K562 (cell line): Measurements from ENCODE around the gene ARHGEF25. TPM values are rescaled to one million over a fixed set of nuclear protein-coding genes. Genes with fewer than 3 reads are reported as not detected.
A peak's percentile ranks its signal among the peaks of the same experiment; 100 is the strongest.

Experiments
- ATAC-seq: fragments of 200-7000 bp; cut with Tn5 transposase; 3 replicates; pipeline ENCODE4 v1.9.1; 2020; ENCODE audit warnings: moderate library complexity
- BruUV-seq: library from RNA; stranded (reverse); fragments of 400-500 nt; replicated peaks from 2 replicates; lab custom pipeline; 2021; lab: Mats Ljungman, UMichigan
- CTCF ChIA-PET: fragments of 300-600 bp; formaldehyde crosslinking; extraction: SDS; loops from one replicate; lab custom pipeline; 2021; ENCODE audit warnings: low intra/inter-chr PET ratio; lab: Yijun Ruan, JAX
- POLR2A ChIA-PET: fragments of 300-600, 350-650 bp; sonication (Branson Sonifier 250); formaldehyde crosslinking; extraction: SDS; loops from one replicate; lab custom pipeline; 2021; ENCODE audit warnings: antibody characterized with exemption, inconsistent platforms; lab: Yijun Ruan, JAX
- DNase-seq, 4 experiments: peaks; one replicate each; pipeline versions ENCODE4 v3.0.0 to v3.0.0-alpha.2; 2011 to 2018; ENCODE audit warnings: low spot score in 3 of 4, mixed read lengths in 3 of 4; ENCODE audit errors: extremely low read depth in 1 of 4
- FAIRE-seq: peaks from 2 replicates; lab custom pipeline; 2011; peaks lifted over from hg19 to GRCh38; lab: Jason Lieb, UNC
- H2AFZ ChIP-seq: 2 replicates; pipeline ENCODE4 v1.6.0; 2011; ENCODE audit warnings: low read depth, low read length, control low read depth, inconsistent platforms
- H3K27ac ChIP-seq: fragments of 200-600 bp; 3 replicates; pipeline ENCODE4 v1.8.0; 2011; ENCODE audit warnings: low read depth, mild to moderate bottlenecking, control low read depth, inconsistent platforms, low read length, moderate library complexity, mixed read lengths; ENCODE audit errors: extremely low read depth
- H3K27me3 ChIP-seq, 2 experiments: fragments of 300-600 bp in 1 of 2; 2 replicates in 1 of 2; 3 replicates in 1 of 2; pipeline versions ENCODE4 v1.6.0 to v1.8.0; 2011; ENCODE audit warnings: inconsistent platforms in 2 of 2, low read length in 2 of 2, mild to moderate bottlenecking in 1 of 2, mixed read lengths in 1 of 2, moderate library complexity in 1 of 2; ENCODE audit not compliant: control insufficient read depth in 2 of 2, insufficient read depth in 2 of 2
- H3K36me3 ChIP-seq: fragments of 300-600 bp; 3 replicates; pipeline ENCODE4 v1.8.0; 2011; ENCODE audit warnings: mild to moderate bottlenecking, low read length, inconsistent platforms; ENCODE audit not compliant: control insufficient read depth, insufficient read depth
- H3K4me1 ChIP-seq, 2 experiments: fragments of 200-600 bp in 1 of 2; replicated peaks in 1 of 2; 2 replicates in 1 of 2; 3 replicates in 1 of 2; pipeline versions ENCODE4 v1.5.1 to v1.8.0; 2011; ENCODE audit warnings: inconsistent platforms in 2 of 2, low read length in 2 of 2, mild to moderate bottlenecking in 1 of 2, mixed read lengths in 1 of 2, moderate library complexity in 1 of 2; ENCODE audit not compliant: control insufficient read depth in 2 of 2, insufficient read depth in 2 of 2
- H3K4me2 ChIP-seq: 2 replicates; pipeline ENCODE4 v1.6.1; 2011; ENCODE audit warnings: low read length, control low read depth, inconsistent platforms, mixed read lengths; ENCODE audit not compliant: insufficient read depth
- H3K4me3 ChIP-seq: fragments of 200-600 bp; sonication (generic), shearing (Covaris generic); 2 replicates; pipeline ENCODE4 v1.5.1; 2016; ENCODE audit warnings: control low read depth, inconsistent platforms
- H3K79me2 ChIP-seq: fragments of 200-600 bp; 3 replicates; pipeline ENCODE4 v1.8.0; 2011; ENCODE audit warnings: low read length, inconsistent platforms; ENCODE audit not compliant: control insufficient read depth, insufficient read depth
- H3K9ac ChIP-seq, 2 experiments: 2 replicates each; pipeline versions ENCODE4 v1.6.0 to v1.6.1; 2011; ENCODE audit warnings: low read depth in 2 of 2, low read length in 2 of 2, control low read depth in 1 of 2, inconsistent platforms in 1 of 2, mild to moderate bottlenecking in 1 of 2, mixed read lengths in 1 of 2; ENCODE audit not compliant: insufficient read depth in 1 of 2
- H3K9me1 ChIP-seq: one replicate; pipeline ENCODE4 v1.6.0; 2011; ENCODE audit warnings: inconsistent platforms, mild to moderate bottlenecking, low read length, moderate library complexity; ENCODE audit not compliant: control insufficient read depth, insufficient read depth
- H3K9me3 ChIP-seq: replicated peaks from 2 replicates; pipeline ENCODE4 v1.5.1; 2011; ENCODE audit warnings: low read depth, low read length, inconsistent platforms; ENCODE audit not compliant: control insufficient read depth, insufficient read depth
- H4K20me1 ChIP-seq: replicated peaks from 2 replicates; pipeline ENCODE4 v1.6.1; 2011; ENCODE audit warnings: low read length, inconsistent platforms, mixed read lengths; ENCODE audit not compliant: control insufficient read depth, insufficient read depth
- AFF4 ChIP-seq: sonication (generic); formaldehyde crosslinking; IDR thresholded peaks from 2 replicates; pipeline ENCODE4 v1.8.0; 2023; ENCODE audit warnings: mild to moderate bottlenecking, missing genetic modification reagents
- HBP1 ChIP-seq: fragments of 450-650 bp; formaldehyde crosslinking; IDR thresholded peaks from 2 replicates; pipeline ENCODE4 v1.4.0; 2022; ENCODE audit warnings: missing genetic modification characterization
- MED1 ChIP-seq: sonication (generic); formaldehyde crosslinking; IDR thresholded peaks from 2 replicates; pipeline ENCODE4 v1.8.1; 2023; ENCODE audit warnings: missing genetic modification reagents, borderline replicate concordance
- MEF2D ChIP-seq: conservative IDR thresholded peaks from 2 replicates; pipeline ENCODE4 v1.6.1; 2016; ENCODE audit warnings: low read depth, missing genetic modification characterization, missing compliant biosample characterization
- NKRF ChIP-seq: fragments of 450-650 bp; IDR thresholded peaks from 2 replicates; pipeline ENCODE4 v1.6.1; 2016; ENCODE audit warnings: borderline replicate concordance
- POLR3G ChIP-seq: IDR thresholded peaks from 2 replicates; pipeline ENCODE4 v1.6.1; 2011; ENCODE audit not compliant: insufficient read length, insufficient replicate concordance; ENCODE audit errors: extremely low read depth
- PTBP1 ChIP-seq: fragments of 200-400 bp; formaldehyde crosslinking; IDR thresholded peaks from 2 replicates; pipeline ENCODE4 v1.6.1; 2017; ENCODE audit warnings: low read depth, low read length
- RFX5 ChIP-seq: IDR thresholded peaks from 2 replicates; pipeline ENCODE4 v1.6.1; 2011; ENCODE audit warnings: low read depth, mild to moderate bottlenecking, improper control_type of control experiment, low read length
- SRF ChIP-seq, 2 experiments: fragments of 250-450, 450-650 bp in 1 of 2; sonication (Bioruptor Pico) in 1 of 2; sonication (generic) in 1 of 2; formaldehyde crosslinking; IDR thresholded peaks; 2 replicates each; pipeline versions ENCODE4 v1.5.0 to v1.5.1; 2020 to 2022; ENCODE audit warnings: mild to moderate bottlenecking in 1 of 2, missing genetic modification reagents in 1 of 2
- THRAP3 ChIP-seq: fragments of 450-650 bp; IDR thresholded peaks from 2 replicates; pipeline ENCODE4 v1.6.1; 2016; ENCODE audit warnings: mild to moderate bottlenecking, inconsistent platforms, borderline replicate concordance
- ZNF174 ChIP-seq: fragments of 250-450 bp; sonication (Bioruptor Pico); IDR thresholded peaks from 2 replicates; pipeline ENCODE4 v1.4.0; 2020; ENCODE audit warnings: mild to moderate bottlenecking
- ZNF274 ChIP-seq: IDR thresholded peaks from 2 replicates; pipeline ENCODE4 v1.6.1; 2011; ENCODE audit warnings: low read depth, mild to moderate bottlenecking, low read length, moderate library complexity, borderline replicate concordance
- ZNF3 ChIP-seq: fragments of 250-450 bp; sonication (Bioruptor Pico); IDR thresholded peaks from 2 replicates; pipeline ENCODE4 v1.5.0; 2021; ENCODE audit warnings: mild to moderate bottlenecking, moderate library complexity
- ZNF311 ChIP-seq: fragments of 250-450 bp; sonication (Bioruptor Pico); IDR thresholded peaks from 2 replicates; pipeline ENCODE4 v1.4.0; 2020; ENCODE audit warnings: mild to moderate bottlenecking, moderate library complexity
- ZNF584 ChIP-seq: fragments of 200-800 bp; sonication (Bioruptor generic); IDR thresholded peaks from 2 replicates; pipeline ENCODE4 v1.6.1; 2016; ENCODE audit warnings: low read depth, mild to moderate bottlenecking, missing genetic modification characterization, missing compliant biosample characterization
- ZNF707 ChIP-seq: fragments of 250-450 bp; sonication (Bioruptor Pico); conservative IDR thresholded peaks from 2 replicates; pipeline ENCODE4 v1.8.0; 2022; ENCODE audit warnings: inconsistent platforms, mild to moderate bottlenecking, moderate library complexity
- ZNF75A ChIP-seq: fragments of 450-650 bp; formaldehyde crosslinking; IDR thresholded peaks from 2 replicates; pipeline ENCODE4 v1.4.0; 2020; ENCODE audit warnings: mild to moderate bottlenecking
- whole genome bisulfite sequencing: fragments of 100-300 bp; shearing (Covaris generic); methylation state at CpG from one replicate; pipeline ENCODE4 v1.1.6; 2016; ENCODE audit warnings: low coverage, mixed read lengths; ENCODE audit not compliant: insufficient coverage; ENCODE audit errors: missing lambda C conversion rate; 5-methylcytosine and 5-hydroxymethylcytosine counted together
- in situ Hi-C: fragments of 300-500 bp; cut with MboI; formaldehyde crosslinking; loops from 4 replicates; pipeline ENCODE4 v1.15.0; 2018; ENCODE audit warnings: inconsistent platforms, mixed read lengths
- intact Hi-C: fragments of 100-400 bp; cut with micrococcal nuclease; formaldehyde crosslinking; loops from 2 replicates; pipeline ENCODE4 v1.14.2; 2022
- polyA plus RNA-seq, 8 experiments: library from polyadenylated mRNA; depleted of rRNA in 4 of 8; stranded (reverse) in 5 of 8; unstranded in 3 of 8; fragments of >200 nt; fragmentation: Nextera tagmentation in 2 of 8; fragmentation: Illumina TruSeq in 1 of 8; extraction: Ambion mirVana in 2 of 8; extraction: Trizol in 1 of 8; gene quantifications; 2 replicates each; pipeline versions ENCODE4 v1.2.1 to v1.2.3, GENCODE V29; 2011 to 2014; ENCODE audit warnings: inconsistent platforms in 1 of 8, missing spikeins in 1 of 8
- total RNA-seq, 7 experiments: library from RNA; depleted of rRNA in 6 of 7; stranded (reverse); fragments of >200 nt in 6 of 7; fragmentation: Illumina TruSeq in 2 of 7; extraction: Trizol in 2 of 7; gene quantifications; 2 replicates each; pipeline versions ENCODE4 v1.2.1 to v1.2.3, GENCODE V29; 2011 to 2021; ENCODE audit warnings: low replicate concordance in 1 of 7

ARHGEF25 gene
- total and polyA plus RNA-seq, 9 of the 15 experiments (the other 6 are each of a cell fraction or from before 2014, with no cell fraction given), result 0.13 to 17.3 (median 11.6) TPM

- no peaks in the 10 kb centered on the region for H3K9me3 ChIP-seq
- no peaks in the 10 kb centered on the region for H3K27me3 ChIP-seq
- FAIRE-seq (peak; percentile 48), DNase-seq (no peak), ATAC-seq (no peak)
- no peak overlapping the region for H3K4me3 ChIP-seq
- H3K4me1 ChIP-seq, result peaks cover 29 to 38% of the 10 kb centered on the region in 2 experiments
- in situ Hi-C loops (no loop called here), intact Hi-C loops (no loop called here)
- H2AFZ ChIP-seq, result peak overlapping the region; percentile 58
- WGBS, result 47% methylated on average over 2 of the region's 2 CpGs
- CTCF ChIA-PET, result no interaction called here
- no peak overlapping the region for H3K27ac ChIP-seq
- 0 out of 4 replicates have a peak overlapping the region, but pooled peaks of 1 of the 2 experiments have one; percentile 14 for H3K9ac ChIP-seq
- no peaks in the 10 kb centered on the region for H3K79me2 ChIP-seq
- H3K9me1 ChIP-seq, result no peaks in the 10 kb centered on the region
- H4K20me1 ChIP-seq, result no peaks in the 10 kb centered on the region
- POLR2A ChIA-PET, result interaction anchor here (0.6 to 2.1 kb wide), 8 partner anchors 10 to 72 kb away, joined by 3 to 9 read pairs (median 4); partner anchors contain the start of gene PIP4K2C
- no TSS peak for BruUV-seq
- peaks cover 14% of the 10 kb centered on the region; the same call in 2 of the 3 replicates for H3K36me3 ChIP-seq
- no peak overlapping the region for H3K4me2 ChIP-seq
- TF ChIP-seq ZNF75A (CRISPR knock-in tag) (no peak), HBP1 (no peak), THRAP3 (no peak), ZNF174 (CRISPR knock-in tag) (no peak), ZNF584 (CRISPR knock-in tag) (no peak), PTBP1 (no peak), ZNF311 (no peak), MEF2D (tag) (no peak), SRF (CRISPR knock-in tag; IDR thresholded peaks at IDR 0.05) (no peak), ZNF274 (no peak), ZNF3 (CRISPR knock-in tag) (no peak), ZNF707 (CRISPR knock-in tag) (no peak), NKRF (no peak), POLR3G (no peak), RFX5 (no peak), MED1 (CRISPR knock-in tag) (no peak), AFF4 (CRISPR knock-in tag) (no peak)
Measured at GRCh38 chr12:57606399-57606798, 4.8 kb upstream of the ARHGEF25 start.
